Measurements from ENCODE around the gene KDM2B. TPM values are rescaled to one million over a fixed set of nuclear protein-coding genes. Genes with fewer than 3 reads are reported as not detected.
A peak's percentile ranks its signal among the peaks of the same experiment; 100 is the strongest.

The KDM2B gene
- polyA plus RNA-seq, 1 donor (not counting 4 experiments of a cell fraction or from before 2014, with no cell fraction given) = 10.3 TPM

- no peaks in the 10 kb centered on the region for H4K20me1 ChIP-seq (ENCODE audit: control insufficient read depth, extremely low read depth, insufficient read depth, low read length)
- no peak for FAIRE-seq
- H3K4me1 ChIP-seq (ENCODE audit: control insufficient read depth, extremely low read depth, insufficient read depth, low read length) = peaks cover 53% of the 10 kb centered on the region
- TF ChIP-seq CTCF (optimal IDR thresholded peaks at IDR 0.05 in 1 of 3, IDR thresholded peaks at IDR 0.05 in 1 of 3, conservative IDR thresholded peaks at IDR 0.05 in 1 of 3; ENCODE audit: extremely low read depth in 1 of 3, insufficient read depth in 2 of 3, low read length in 3 of 3) (no peak), EZH2 (IDR thresholded peaks at IDR 0.05; ENCODE audit: low read length) (no peak)
- peak overlapping the region; percentile 48 to 72 (median 70) for H3K4me3 ChIP-seq (ENCODE audit: control insufficient read depth in 2 of 3, extremely low read depth in 1 of 3, insufficient read depth in 2 of 3, low read depth in 1 of 3, low read length in 3 of 3)
- peak overlapping the region; percentile 83 for H3K9ac ChIP-seq (ENCODE audit: control insufficient read depth, extremely low read depth, insufficient read depth, low read length)
- DNase-seq (ENCODE audit: low read depth, low spot score) = no peak
- H3K27ac ChIP-seq (ENCODE audit: control insufficient read depth, insufficient read depth, low read length) = peak overlapping the region; percentile 96
- H2AFZ ChIP-seq (ENCODE audit: control insufficient read depth, low read length) = peak overlapping the region; percentile 55
- no peaks in the 10 kb centered on the region for H3K79me2 ChIP-seq (ENCODE audit: control insufficient read depth, insufficient read depth, low read length)
- dilution Hi-C loops (cut with MboI; ENCODE audit: extremely low pct_ligation_motif_present, low sequenced_read_pairs) = no loop called here
- no peaks in the 10 kb centered on the region for H3K9me3 ChIP-seq (ENCODE audit: control insufficient read depth, low read depth, low read length)
- H3K9me1 ChIP-seq (ENCODE audit: control insufficient read depth, extremely low read depth, insufficient read depth, low read length) = peaks cover 3% of the 10 kb centered on the region
- H3K36me3 ChIP-seq (ENCODE audit: control insufficient read depth in 2 of 2, extremely low read depth in 1 of 2, insufficient read depth in 2 of 2, low read length in 2 of 2) = peaks cover 1 to 8% of the 10 kb centered on the region in 2 experiments
- H3K4me2 ChIP-seq (ENCODE audit: control insufficient read depth, extremely low read depth, insufficient read depth, low read depth, low read length) = peak overlapping the region; percentile 88
- H3K27me3 ChIP-seq (ENCODE audit: control insufficient read depth, extremely low read depth, insufficient read depth, low read length) = no peaks in the 10 kb centered on the region
Measured at GRCh38 chr12:121578230-121579189, 2.3 kb downstream of the KDM2B start.

- Histone ChIP-seq H3K27me3 (ENCODE audit: control insufficient read depth, extremely low read depth, insufficient read depth, low read length) (no peaks in the 10 kb centered on the region), H2AFZ (ENCODE audit: control insufficient read depth, low read length) (peak overlapping the region; percentile 55), H3K79me2 (ENCODE audit: control insufficient read depth, insufficient read depth, low read length) (no peaks in the 10 kb centered on the region), H3K4me1 (ENCODE audit: control insufficient read depth, extremely low read depth, insufficient read depth, low read length) (peaks cover 53% of the 10 kb centered on the region), H3K9me3 (ENCODE audit: control insufficient read depth, low read depth, low read length) (no peaks in the 10 kb centered on the region), H3K27ac (ENCODE audit: control insufficient read depth, insufficient read depth, low read length) (peak overlapping the region; percentile 96), H4K20me1 (ENCODE audit: control insufficient read depth, extremely low read depth, insufficient read depth, low read length) (no peaks in the 10 kb centered on the region), H3K9ac (ENCODE audit: control insufficient read depth, extremely low read depth, insufficient read depth, low read length) (peak overlapping the region; percentile 83), H3K36me3 (ENCODE audit: control insufficient read depth in 2 of 2, extremely low read depth in 1 of 2, insufficient read depth in 2 of 2, low read length in 2 of 2) (peaks cover 1 to 8% of the 10 kb centered on the region in 2 experiments), H3K4me2 (ENCODE audit: control insufficient read depth, extremely low read depth, insufficient read depth, low read depth, low read length) (peak overlapping the region; percentile 88), H3K9me1 (ENCODE audit: control insufficient read depth, extremely low read depth, insufficient read depth, low read length) (peaks cover 3% of the 10 kb centered on the region), H3K4me3 (ENCODE audit: control insufficient read depth in 2 of 3, extremely low read depth in 1 of 3, insufficient read depth in 2 of 3, low read depth in 1 of 3, low read length in 3 of 3) (peak overlapping the region; percentile 48 to 72 (median 56))
- no peak for TF ChIP-seq EZH2 (IDR thresholded peaks at IDR 0.05; ENCODE audit: low read length)
- no peak for TF ChIP-seq CTCF (optimal IDR thresholded peaks at IDR 0.05 in 1 of 3, IDR thresholded peaks at IDR 0.05 in 1 of 3, conservative IDR thresholded peaks at IDR 0.05 in 1 of 3; ENCODE audit: extremely low read depth in 1 of 3, insufficient read depth in 2 of 3, low read length in 3 of 3)
- DNase-seq (ENCODE audit: low read depth, low spot score) (no peak), FAIRE-seq (no peak)
- dilution Hi-C loops (cut with MboI; ENCODE audit: extremely low pct_ligation_motif_present, low sequenced_read_pairs) = no loop called here
Measured at GRCh38 chr12:121577443-121578180, 3.2 kb downstream of the KDM2B start.

Data from keratinocyte (primary cell).